Transverse colon (tissue), 4 donors: Measurements from ENCODE around the gene TNFRSF8.

Source experiments
- POLR2A ChIP-seq: fragments of 450-650 bp; IDR thresholded peaks from one replicate; pipeline ENCODE4 v1.6.1; 2016; ENCODE audit warnings: antibody characterized with exemption, mild to moderate bottlenecking, moderate library complexity
- POLR2AphosphoS5 ChIP-seq, 3 donors: sonication (generic); formaldehyde crosslinking; IDR thresholded peaks; one replicate each; pipeline ENCODE4 v1.6.1; 2016; ENCODE audit warnings: antibody characterized with exemption in 3 of 3
- TF ChIP-seq, protein P1 (sequence below), 5 experiments: fragments of 200-600 bp in 3 of 5; fragments of 450-650 bp in 2 of 5; sonication (generic) in 3 of 5; IDR thresholded peaks; 1 replicate in 2 of 5; 2 replicates in 3 of 5; pipeline ENCODE4 v1.5.1; 2016 to 2017; ENCODE audit warnings: antibody characterized with exemption in 5 of 5, inconsistent platforms in 3 of 5, mild to moderate bottlenecking in 2 of 5, moderate library complexity in 1 of 5

DNA sequence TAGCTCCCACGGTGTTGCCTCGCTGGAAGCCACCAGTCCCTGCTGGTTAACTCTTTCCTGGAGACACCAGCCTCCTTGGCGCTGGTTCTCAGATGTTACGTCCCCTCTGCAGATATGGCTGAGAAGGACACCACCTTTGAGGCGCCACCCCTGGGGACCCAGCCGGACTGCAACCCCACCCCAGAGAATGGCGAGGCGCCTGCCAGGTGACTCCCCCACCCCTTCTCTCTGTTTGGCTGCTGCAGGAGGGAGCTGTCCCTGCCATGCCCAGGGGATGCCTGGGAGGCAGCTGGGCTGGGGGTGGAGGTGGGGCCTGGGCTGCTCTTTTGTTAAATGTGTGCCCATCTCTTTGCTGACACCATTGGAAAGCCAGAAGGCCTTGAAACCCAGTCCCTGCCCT, 60.1 kb downstream of the TNFRSF8 start:
- TF ChIP-seq POLR2AphosphoS5 (IDR thresholded peaks at IDR 0.05) (no peak), POLR2A (no peak)
- TF ChIP-seq, protein P1, sequence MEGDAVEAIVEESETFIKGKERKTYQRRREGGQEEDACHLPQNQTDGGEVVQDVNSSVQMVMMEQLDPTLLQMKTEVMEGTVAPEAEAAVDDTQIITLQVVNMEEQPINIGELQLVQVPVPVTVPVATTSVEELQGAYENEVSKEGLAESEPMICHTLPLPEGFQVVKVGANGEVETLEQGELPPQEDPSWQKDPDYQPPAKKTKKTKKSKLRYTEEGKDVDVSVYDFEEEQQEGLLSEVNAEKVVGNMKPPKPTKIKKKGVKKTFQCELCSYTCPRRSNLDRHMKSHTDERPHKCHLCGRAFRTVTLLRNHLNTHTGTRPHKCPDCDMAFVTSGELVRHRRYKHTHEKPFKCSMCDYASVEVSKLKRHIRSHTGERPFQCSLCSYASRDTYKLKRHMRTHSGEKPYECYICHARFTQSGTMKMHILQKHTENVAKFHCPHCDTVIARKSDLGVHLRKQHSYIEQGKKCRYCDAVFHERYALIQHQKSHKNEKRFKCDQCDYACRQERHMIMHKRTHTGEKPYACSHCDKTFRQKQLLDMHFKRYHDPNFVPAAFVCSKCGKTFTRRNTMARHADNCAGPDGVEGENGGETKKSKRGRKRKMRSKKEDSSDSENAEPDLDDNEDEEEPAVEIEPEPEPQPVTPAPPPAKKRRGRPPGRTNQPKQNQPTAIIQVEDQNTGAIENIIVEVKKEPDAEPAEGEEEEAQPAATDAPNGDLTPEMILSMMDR (IDR thresholded peaks at IDR 0.05) = no peak
